IPS DF 4.7 (cell line): Measurements from ENCODE around the gene TLE1.
"Not testable (repeated sequence)": the region's sequence is repeated elsewhere in the genome, so short reads cannot be mapped to it uniquely, and the experiment has no call there.

Experiments used
- DNase-seq: peaks from one replicate; pipeline ENCODE4 v3.0.0-alpha.2; 2013; ENCODE audit warnings: low spot score; ENCODE audit errors: extremely low read depth

The TLE1 gene

DNA sequence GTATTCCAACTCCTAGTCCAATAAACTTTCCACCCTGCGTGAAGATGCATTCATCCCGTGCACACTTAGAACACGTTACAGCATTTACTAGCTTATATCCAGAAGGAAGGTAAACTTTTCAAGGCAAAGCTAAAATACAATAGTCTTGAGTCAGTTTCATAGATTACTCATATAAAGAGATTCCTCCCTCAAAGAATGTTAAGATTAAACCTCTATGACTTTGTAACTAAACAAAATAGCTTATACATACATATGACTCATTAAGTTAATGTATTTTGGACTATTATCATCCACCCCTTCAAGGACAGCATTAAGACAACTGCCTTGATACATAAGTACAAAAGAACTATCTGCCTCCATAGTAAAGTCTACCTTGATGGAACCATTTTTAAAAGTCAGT, 36.1 kb downstream of the TLE1 start:
- no peak for DNase-seq

DNA sequence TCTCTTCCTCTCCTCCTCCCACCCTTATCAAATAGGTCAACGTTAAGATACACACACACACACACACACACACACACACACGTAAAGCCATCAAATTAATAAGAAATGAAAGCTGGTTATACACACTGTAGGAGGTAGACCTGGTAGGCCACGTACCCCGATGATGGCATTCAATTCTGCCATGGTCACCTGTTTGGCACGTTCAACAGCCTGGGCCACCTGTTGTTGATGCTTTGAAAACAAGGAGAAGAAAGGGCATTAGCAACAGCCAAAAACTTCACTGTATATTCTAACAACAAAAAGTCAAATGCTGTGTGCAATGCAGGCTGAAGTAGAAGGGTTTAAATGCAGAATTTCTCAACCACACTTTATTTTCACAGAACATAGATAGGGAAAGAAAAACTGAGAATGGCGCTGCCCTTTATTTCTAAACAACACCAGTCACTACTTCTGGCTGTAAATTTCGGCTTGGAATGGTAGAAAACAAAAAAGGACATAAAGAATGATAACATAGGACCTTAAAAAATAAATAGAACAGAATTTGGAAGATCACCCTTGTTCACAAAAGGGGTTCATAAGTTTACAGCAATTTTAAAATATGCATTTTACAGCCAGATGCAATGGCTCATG, 37.2 kb downstream of the TLE1 start:
- no peak for DNase-seq

DNA sequence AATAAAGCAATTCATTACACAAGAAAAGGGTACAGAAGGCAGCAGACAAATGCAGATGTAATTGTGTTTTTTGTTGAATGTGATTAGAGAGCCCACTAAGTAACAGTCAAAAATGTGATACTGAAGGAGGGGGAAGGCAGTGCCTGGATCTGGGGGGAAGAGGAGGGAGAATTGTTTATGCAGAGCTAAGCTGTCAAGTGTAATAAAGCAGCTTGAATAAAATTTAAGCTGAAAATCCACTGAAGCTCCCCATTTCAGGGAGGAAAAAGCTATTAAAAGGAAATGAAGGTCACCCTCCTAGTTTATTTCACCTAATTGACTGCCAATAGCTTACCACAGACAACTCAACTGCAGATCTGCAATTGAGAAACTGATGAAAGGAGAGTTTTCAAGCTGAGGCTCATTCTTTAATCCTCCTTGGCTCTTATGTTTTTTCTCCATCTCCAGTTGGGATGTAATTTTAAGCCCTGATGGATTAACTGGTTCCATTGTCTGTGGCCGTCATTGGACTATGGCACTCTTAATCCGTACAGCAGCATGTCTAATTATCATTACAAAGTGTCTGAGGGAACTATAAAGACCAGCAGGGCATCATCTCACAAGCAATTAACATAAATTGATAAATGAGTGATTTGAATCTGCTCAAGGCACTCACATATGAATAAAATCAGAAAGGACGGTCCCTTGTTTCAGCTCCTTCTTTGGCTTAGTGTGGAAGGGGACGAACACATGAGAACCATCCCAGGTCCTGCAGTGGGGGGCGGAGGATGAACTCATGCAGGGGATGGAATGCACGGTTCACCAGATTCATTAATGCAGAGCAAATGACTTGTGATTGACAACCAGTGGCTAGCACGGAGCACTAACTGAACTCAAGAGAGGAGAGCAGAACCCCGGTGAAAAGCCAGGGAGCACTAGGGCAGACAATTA, 38.5 kb downstream of the TLE1 start:
- DNase-seq = no peak

DNA sequence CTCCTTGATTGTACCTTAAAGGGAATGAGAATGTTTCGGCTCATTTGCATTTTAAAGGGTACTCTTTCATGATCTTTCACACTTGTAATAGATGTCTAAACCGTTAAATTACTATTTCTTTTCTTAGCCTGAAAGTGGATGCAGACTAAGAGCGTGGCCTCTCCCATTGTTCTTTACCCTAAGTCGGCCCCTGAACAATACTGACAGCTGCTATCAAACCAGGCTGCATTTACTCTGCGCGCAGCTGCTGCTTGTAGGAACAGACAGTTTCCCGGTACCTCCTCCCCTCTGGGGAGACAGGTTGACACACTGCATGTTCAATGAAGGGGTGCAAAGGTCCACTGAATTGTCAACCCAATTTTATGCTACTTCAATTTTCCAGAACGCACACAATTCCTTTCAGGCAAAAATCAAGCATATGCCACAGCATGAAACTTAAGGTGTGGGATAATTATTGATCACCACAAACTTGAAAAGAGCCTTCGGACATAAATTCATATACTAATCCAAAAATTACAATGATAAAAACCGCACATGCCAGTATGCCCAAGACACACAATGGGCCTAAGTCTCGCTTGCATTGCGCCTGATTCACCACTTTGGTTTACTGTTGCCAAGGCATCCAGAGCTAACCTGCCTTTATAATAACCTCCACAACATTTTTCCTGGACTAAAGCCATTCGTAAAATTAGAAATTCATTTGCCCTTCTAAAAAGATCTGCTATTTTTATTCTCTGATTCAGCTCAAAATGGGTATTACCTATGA, 39.7 kb downstream of the TLE1 start:
- no peak for DNase-seq

DNA sequence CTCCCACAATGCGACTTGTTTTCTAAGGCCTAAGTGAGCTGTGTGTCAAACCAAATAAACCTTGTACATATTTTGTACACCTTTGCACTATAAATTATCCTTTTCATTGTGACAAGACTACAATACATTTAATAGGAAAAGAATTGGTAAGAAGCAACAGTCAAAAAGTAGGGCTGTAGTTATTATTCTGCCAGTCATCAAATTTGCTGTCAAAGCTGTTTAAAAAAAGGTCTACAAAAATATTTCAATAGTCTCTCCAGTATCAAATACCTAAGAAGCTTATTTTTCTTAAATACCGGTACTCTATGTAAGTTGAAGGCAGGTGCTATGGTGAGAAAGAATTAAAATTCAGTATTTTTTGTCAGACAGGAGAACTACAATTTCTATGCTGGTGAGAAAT, 40.5 kb downstream of the TLE1 start:
- no peak for DNase-seq

DNA sequence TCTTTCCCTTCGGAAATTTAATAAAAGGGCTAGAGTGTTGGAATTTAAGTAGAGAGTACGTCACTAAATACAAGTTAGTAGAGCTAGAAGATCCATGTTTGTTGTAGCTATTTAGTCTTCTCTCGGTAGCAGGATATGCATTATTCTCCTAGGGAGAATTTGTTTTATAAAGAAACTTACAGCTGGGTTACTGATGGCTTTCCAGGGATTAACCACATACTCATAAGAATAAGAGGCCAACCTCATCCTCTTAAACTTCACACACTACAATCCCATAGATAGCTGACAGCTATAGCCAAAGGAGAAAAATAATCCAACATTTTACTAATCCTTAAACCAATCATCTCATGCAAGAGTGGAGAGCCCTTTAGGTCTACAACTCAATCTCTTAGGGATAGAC, 43.0 kb downstream of the TLE1 start:
- DNase-seq = no peak

DNA sequence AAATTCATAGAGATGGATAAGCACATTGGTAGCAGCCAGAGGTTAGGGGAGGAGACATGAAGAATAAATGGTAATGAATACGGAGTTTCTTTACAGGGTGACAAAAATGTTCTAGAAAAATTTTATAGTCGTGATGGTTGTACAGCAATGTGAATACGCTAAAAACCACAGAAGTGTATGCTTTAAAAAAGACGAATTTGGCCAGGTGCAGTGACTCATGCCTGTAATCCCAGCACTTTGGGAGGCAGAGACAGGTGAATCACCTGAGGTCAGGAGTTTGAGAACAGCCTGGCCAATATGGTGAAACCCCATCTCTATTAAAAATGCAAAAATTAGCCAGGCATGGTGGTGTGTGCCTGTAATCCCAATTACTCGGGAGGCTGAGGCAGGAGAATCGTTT, 44.8 kb downstream of the TLE1 start:
- not testable (repeated sequence) for DNase-seq

DNA sequence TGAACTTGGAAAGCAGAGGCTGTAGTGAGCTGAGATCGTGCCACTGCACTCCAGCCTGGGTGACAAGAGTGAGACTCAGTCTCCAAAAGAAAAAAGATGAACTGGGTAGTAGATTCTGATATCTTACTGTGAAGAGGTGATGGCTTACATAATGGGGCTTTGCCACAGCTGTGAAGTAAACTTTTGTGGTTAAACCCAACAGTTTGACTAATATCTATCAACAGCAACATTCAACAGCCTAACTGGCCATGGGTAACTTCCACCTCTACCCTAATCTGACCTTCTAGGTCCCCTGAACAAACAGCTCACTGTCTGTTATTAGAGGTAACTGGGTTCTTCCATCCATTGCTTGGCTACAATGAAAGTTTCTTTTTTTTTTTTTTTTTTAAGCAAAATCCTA, 52.1 kb downstream of the TLE1 start:
- no peak for DNase-seq

DNA sequence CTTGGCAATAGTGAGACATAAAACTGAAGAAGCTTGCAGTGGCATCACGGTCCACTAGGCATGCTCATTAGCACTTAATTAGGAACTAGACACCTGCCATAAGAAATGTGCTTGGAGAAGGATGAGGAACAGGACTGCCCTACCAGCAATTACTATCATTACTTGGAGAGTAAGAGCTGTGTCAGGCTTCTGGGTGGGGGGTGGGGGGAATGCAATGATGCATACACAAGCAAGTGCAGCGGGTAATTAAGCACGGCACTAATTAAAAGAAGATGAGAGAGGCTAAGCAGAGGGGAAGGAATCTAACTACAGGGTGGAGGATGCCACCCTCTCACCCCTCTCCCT, 53.1 kb downstream of the TLE1 start:
- no peak for DNase-seq

DNA sequence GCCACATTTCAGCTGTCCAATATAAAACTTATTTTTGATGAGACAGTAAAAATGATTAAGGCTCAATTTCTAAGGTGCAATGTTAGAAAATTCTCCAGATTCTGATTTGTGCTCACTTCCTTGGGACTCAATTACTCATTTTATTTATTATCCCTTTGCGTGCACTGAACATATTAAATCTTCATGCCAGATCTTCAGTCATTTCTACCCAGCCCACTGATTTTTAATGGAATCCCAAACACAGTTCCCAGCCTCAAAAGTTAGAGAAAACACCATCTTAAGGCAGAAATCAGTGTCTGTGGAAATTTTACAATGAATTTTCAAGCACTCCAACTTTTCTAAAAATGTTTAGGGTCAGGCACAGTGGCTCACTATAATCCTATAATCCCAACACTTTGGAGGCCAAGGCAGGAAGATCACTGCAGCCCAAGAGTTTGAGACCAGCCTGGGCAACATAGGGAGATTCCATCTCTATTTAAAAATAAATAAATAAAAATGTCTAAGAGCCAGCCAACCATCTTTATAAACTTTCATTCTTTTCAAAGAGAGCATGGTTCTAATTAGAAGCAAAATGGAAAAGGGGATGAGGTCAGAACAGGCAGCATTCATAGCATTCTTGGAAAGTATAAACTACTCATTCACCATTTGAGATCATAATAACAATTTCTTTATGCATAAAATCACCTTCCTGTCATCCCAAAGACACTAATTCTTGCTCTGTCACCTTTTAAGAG, 53.7 kb downstream of the TLE1 start:
- no peak for DNase-seq

DNA sequence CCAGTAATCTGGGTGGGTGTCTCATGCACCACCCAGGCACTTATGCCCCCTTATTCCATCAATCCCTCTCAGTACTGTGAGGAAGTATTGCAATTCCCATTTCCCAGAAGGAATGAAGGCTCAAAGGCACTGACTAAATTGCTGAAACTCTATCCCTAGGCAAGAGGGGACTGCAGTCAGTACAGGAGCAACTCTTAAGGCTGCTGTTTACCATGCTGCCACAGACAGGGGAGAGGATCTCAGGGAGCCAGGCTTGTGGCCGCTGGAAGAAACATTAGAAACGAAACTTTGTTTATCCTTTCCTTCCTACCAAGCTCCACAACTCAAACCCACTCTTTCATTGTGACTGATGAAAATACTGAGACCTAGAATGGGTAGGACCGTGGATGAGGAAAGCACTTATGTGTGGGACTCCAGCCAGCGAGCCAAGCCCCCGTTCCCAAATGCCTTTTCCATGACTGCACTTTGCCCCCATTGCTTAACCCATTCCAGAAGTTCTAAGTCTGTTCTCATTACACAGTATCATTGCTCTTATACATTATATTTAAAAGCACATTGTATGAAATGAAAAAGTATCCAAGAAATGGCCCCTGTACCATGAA, 54.3 kb downstream of the TLE1 start:
- DNase-seq = no peak

DNA sequence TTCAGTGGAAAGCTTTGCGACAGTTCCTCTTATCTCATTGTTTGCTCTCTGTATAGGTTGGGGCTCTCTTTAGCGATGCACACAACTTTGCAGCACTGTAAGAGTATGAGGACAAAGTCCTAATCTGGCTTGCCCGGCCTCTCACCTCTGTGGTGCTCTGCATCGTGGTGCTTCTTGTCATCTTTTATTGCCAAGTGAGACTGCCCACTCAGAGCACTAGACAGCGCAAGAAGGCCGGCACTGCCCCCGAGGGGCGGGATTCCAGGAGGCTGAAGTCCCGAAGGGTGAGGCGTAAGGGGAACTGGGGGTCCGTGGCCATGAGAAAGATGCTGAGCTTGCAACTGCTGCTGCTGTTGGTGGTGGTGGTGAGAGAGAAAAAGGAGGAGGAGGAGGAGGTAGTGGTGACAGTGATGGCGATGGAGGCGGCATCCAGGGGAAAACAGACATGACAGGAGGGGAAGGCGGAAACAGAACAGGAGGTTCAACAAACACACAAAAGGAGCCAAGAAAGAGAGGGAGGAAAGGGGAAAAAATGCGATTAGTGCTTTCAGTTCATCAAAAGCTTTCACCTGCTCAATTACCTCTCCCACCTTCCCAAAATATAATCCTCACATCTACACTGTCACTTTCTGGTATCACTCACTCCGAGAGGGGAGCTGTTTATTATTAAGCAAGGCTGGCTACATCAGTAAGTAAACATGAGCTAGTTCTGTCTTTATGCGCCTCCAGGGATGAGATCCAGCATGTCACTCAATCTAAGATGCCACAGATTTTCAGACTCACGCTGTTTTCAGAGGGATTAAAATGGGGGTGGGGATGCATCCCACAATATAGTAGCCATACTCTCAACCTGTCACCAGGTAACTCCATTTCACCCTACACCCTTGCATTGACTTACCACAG, 55.1 kb downstream of the TLE1 start:
- no peak for DNase-seq

DNA sequence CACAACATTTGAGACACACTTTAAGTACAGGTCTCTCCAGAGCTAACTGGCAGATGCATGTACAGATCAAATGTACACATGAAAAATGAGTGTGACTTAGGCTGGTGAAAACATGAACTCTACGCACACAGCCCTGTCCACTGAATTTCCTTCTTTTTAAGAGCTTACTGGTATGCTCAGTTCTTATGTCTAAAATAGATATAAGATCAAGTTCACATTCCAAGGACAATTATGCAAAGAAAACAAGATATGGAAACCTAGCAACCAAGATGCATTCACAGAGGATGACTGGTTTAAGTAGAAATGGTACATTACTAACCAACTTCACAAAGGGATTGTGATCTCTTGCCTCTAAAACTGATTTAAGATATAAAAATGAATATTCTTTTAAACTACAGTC, 56.7 kb downstream of the TLE1 start:
- no peak for DNase-seq

DNA sequence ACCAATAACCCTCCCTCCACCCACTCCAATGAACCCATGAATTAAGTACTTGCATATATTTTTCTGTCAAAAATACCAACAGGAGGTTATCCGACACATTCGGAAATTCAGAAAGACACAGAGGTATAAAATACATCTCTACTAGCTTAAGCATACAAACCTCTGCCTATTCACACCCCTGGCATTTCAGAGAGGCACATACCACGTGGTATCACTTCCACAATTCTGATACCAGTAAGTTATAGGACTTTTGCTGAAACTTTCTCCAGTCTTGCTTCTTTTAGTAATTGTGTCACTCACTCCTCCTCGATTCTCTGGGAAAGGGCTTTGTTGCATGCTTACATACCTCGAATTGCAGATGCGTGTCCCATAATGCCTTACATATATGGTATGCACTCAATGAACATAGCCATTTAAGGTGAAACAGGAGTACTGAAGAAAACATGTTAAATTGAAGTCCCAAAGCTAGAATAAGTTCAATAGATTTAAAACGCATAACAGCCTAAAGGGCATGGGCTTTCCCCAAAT, 58.1 kb downstream of the TLE1 start:
- DNase-seq = no peak

DNA sequence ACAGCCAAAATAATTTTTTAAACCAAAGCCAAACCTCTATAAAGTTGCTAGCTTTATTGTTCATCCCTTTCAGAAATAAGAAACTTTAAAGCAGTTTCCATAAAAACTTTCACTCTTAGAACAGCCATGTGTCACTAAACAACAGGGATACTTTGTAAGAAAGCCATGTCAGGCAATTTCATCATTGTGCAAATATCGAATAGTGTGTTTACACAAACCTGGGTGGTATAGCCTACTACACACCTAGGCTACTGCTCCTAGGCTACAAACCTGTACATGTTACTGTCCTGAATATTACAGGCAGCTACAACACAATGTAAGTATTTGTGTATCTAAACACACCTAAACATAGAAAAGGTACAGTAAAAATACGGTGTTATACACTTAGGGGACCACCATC, 59.9 kb downstream of the TLE1 start:
- DNase-seq = no peak

DNA sequence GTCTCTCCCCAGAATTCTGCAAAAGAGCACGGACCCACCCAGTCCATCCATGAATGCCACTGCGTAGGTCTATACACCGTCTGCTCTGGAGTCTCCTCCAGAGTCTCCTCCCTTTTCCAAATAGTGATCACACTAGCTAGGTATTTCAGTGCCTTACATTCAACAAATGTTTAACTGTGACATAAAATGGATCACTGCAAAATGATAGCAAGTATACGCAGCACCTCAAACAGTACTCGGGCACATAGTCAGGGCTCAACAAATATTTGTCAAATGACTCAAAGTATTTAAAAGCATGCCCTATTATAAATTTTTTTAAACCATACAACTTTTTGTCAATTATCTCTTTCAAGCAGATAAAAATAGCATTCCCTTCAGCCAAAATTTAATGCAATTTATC, 60.5 kb downstream of the TLE1 start:
- DNase-seq = no peak

DNA sequence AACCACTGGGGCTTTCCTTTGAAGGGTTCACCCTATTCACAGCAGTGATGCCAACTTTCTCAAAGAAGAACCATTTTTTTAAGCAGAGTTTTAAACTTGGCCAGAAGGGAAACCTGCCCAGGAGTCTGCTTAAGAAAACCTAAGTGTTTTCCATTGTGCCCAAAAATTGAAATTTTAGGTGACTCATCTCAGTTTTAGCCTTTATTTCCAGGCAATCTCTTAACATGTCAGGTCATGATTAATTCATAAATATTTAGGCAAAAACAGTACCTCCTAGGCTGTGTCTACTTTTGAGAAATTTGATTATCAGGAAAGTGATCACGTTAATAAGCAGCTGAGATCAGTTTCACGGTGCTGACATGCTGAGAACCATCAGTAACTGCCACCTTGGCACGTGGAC, 61.9 kb downstream of the TLE1 start:
- no peak for DNase-seq

DNA sequence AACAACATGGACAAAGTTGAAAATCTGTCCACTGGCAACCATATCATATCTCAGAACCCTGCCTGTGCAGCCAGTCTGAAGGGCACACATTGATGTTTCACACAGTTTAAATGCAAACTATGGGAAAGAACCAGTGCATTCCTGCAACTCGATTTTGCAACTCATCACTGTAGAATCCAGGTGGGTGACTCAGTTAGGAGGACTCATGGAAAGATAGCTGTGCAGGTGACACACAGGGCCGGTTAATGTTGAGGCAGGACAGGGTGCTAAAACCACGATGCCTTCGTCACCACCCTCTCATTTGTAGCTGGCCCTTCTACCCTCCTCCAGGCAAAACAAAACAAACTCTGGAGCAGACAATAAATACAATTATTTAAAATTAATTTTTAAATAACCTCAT, 62.8 kb downstream of the TLE1 start:
- DNase-seq = no peak

DNA sequence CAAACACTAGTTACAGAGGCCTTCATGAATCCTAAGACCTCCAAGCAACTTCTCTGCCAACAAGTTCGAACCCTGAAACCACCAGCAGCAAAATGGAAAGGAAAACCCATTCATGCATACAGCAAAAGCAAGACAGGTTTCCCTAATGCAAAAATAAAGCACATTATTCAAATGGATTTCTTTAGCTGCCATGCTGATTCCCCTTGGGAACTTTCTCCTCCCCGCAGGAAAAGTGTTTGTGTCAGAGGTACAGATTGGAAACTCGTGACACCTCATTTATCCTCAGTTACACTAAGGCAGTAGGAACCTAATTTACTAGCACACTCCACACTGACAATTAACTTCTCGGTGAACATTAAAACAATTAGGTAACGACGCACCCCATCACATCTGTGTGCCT, 63.4 kb downstream of the TLE1 start:
- no peak for DNase-seq

DNA sequence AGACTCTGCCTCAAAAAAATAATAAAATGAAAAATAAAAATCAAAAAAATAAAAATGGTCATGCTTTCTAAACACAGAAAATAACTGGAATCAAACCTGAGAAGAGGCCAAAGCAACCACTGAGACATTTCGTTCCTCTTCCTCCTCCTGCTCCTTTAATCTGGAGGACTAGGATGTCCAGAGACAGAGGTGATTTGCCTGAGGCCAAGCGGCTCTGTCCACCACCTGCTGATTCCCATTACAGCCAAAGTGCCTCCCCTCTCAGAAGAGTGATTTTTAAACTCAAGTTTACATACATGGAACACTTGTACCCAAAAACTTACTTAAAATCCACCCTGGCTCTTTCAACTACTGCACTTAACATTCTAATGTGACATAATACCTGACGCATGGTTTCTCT, 65.6 kb downstream of the TLE1 start:
- no peak for DNase-seq
